H1 (cell line): ENCODE measurements around the gene EHD4. TPM values are rescaled to one million over a fixed set of nuclear protein-coding genes. Genes with fewer than 3 reads are reported as not detected.

Experiments used
- E2F6 ChIP-seq: IDR thresholded peaks from 2 replicates; pipeline ENCODE4 v1.6.1; 2012; ENCODE audit warnings: inconsistent platforms
- FOSL1 ChIP-seq: IDR thresholded peaks from 2 replicates; pipeline ENCODE4 v1.6.1; 2011; ENCODE audit warnings: mild to moderate bottlenecking, low read depth, low read length, moderate library complexity; ENCODE audit not compliant: insufficient read depth
- GABPA ChIP-seq: IDR thresholded peaks from 2 replicates; pipeline ENCODE4 v1.6.1; 2011; ENCODE audit warnings: mild to moderate bottlenecking, low read length, moderate library complexity, borderline replicate concordance; ENCODE audit not compliant: insufficient read depth
- KDM4A ChIP-seq: IDR thresholded peaks from one replicate; pipeline ENCODE4 v1.7.1; 2012; ENCODE audit warnings: low read depth, mild to moderate bottlenecking, moderate library complexity, low read length, inconsistent platforms; ENCODE audit not compliant: severe bottlenecking
- RAD21 ChIP-seq, 2 experiments: IDR thresholded peaks in 1 of 2; conservative IDR thresholded peaks in 1 of 2; 2 replicates each; pipeline ENCODE4 v1.6.1; 2011; ENCODE audit warnings: low read depth in 2 of 2, low read length in 2 of 2, improper control_type of control experiment in 1 of 2, inconsistent platforms in 1 of 2, mild to moderate bottlenecking in 1 of 2, moderate library complexity in 1 of 2
- SUZ12 ChIP-seq: fragments of 200-600 bp; sonication (generic); IDR thresholded peaks from 2 replicates; pipeline ENCODE4 v1.6.1; 2012; ENCODE audit warnings: mild to moderate bottlenecking, inconsistent platforms, low read length, moderate library complexity, mixed read lengths
- TAF7 ChIP-seq: optimal IDR thresholded peaks from 2 replicates; pipeline ENCODE3; 2011; ENCODE audit warnings: low read depth, mild to moderate bottlenecking, inconsistent platforms, low read length, moderate library complexity, borderline replicate concordance
- USF2 ChIP-seq: IDR thresholded peaks from 2 replicates; pipeline ENCODE4 v1.6.1; 2011; ENCODE audit warnings: low read length, improper control_type of control experiment
- polyA plus RNA-seq, 7 experiments: library from polyadenylated mRNA; depleted of rRNA in 3 of 7; stranded (reverse) in 5 of 7; unstranded in 2 of 7; fragments of >200 nt in 5 of 7; fragments of 200-250 nt in 2 of 7; gene quantifications; 1 replicate in 5 of 7; 2 replicates in 1 of 7; 4 replicates in 1 of 7; pipeline versions ENCODE4 v1.2.1 to v1.2.3, GENCODE V29; 2011 to 2013; ENCODE audit warnings: missing spikeins in 2 of 7, mixed read lengths in 2 of 7
- total RNA-seq: library from RNA; stranded (reverse); fragmentation: NEBNext Ultra II Directional; extraction: Animal tissue kit (Norgen Biotek cat#: 25700); gene quantifications from 2 replicates; pipeline ENCODE4 v1.2.1, GENCODE V29; 2021

The EHD4 gene
- total and polyA plus RNA-seq, 2 of the 8 experiments (the other 6 are each of a cell fraction or from before 2014, with no cell fraction given), result 17.5 to 24.5 TPM

GRCh38 chr15:41934843-41935242, 37.5 kb downstream of the EHD4 start (continued):
- TF ChIP-seq RAD21 (IDR thresholded peaks at IDR 0.05 in 1 of 2, conservative IDR thresholded peaks at IDR 0.05 in 1 of 2; ENCODE audit: low read depth in 2 of 2, low read length in 2 of 2) (no peak), TAF7 (no peak), GABPA (no peak), FOSL1 (no peak), USF2 (no peak), SUZ12 (no peak), E2F6 (no peak), KDM4A (no peak)
